GM12874 (cell line): Measurements from ENCODE around the gene DCDC2B.

ENCODE experiments used
- TF ChIP-seq, protein P1 (sequence below): IDR thresholded peaks from 2 replicates; pipeline ENCODE4 v1.5.1; 2011; ENCODE audit warnings: low read depth, mild to moderate bottlenecking, control low read depth, low read length, moderate library complexity; ENCODE audit not compliant: insufficient read depth

The DCDC2B gene

DNA sequence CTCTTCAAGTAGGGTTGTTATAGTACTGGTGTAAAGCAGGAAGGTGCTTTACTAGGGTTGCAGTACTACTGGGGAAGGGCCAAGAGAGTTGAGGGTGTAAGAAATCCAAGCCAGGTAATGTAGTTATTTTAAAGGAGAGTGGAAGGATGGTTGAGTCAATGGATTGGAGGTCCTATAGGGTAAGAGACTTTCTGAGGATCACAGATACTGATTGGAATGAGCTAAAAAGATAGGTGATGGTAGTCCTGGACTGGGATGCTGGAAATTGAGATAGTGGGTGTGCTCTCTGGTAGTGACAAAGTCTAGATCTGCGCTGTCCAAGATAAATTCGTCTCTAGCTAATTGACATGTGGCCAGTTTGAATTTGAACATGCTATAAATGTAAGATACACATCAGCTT is 22.4 kb upstream of the DCDC2B start:
- TF ChIP-seq, protein P1, sequence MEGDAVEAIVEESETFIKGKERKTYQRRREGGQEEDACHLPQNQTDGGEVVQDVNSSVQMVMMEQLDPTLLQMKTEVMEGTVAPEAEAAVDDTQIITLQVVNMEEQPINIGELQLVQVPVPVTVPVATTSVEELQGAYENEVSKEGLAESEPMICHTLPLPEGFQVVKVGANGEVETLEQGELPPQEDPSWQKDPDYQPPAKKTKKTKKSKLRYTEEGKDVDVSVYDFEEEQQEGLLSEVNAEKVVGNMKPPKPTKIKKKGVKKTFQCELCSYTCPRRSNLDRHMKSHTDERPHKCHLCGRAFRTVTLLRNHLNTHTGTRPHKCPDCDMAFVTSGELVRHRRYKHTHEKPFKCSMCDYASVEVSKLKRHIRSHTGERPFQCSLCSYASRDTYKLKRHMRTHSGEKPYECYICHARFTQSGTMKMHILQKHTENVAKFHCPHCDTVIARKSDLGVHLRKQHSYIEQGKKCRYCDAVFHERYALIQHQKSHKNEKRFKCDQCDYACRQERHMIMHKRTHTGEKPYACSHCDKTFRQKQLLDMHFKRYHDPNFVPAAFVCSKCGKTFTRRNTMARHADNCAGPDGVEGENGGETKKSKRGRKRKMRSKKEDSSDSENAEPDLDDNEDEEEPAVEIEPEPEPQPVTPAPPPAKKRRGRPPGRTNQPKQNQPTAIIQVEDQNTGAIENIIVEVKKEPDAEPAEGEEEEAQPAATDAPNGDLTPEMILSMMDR: no peak

DNA sequence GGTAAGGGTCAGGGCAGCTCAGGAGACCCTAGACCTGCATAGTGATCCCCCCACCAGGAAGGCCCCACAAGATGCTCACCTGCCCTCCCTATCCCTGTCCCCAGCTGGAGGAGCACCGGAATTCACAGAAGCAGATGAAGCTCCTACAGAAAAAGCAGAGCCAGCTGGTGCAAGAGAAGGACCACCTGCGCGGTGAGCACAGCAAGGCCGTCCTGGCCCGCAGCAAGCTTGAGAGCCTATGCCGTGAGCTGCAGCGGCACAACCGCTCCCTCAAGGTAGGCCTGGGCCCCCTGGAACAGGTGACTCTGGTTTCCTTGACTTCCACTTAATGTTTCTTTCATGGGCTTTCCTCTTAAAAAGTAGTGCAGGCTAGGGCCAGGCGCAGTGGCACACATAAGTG is 21.0 kb upstream of the DCDC2B start:
- TF ChIP-seq, protein P1: no peak

DNA sequence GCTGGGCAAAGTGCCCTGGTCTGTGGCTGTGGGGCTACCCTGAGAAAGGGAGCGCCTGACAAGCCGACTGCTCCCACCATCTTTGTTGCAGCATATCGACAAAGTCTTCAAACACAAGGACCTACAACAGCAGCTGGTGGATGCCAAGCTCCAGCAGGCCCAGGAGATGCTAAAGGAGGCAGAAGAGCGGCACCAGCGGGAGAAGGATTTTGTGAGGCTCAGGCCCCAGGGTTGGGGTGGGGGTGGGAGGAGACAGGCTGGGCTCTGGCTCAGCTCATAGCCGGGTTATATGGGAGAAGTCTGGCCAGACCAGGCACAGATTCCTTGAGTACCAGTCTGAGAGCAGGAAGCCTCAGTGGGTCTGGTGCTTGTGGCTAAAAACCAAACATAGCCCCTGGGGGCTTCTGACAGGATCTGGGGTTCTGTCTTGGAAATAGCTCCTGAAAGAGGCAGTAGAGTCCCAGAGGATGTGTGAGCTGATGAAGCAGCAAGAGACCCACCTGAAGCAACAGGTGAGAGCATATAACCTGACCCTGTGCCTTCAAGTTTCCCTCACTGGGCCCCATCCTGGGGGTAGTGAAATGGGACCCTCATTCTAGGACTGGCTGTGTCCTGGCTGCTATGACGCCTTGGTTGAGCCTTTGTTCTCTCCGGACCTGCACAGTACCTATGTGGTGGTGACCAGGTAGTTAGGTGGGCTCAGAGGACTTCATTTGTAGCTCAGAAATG is 16.5 kb upstream of the DCDC2B start:
- TF ChIP-seq, protein P1: no peak

DNA sequence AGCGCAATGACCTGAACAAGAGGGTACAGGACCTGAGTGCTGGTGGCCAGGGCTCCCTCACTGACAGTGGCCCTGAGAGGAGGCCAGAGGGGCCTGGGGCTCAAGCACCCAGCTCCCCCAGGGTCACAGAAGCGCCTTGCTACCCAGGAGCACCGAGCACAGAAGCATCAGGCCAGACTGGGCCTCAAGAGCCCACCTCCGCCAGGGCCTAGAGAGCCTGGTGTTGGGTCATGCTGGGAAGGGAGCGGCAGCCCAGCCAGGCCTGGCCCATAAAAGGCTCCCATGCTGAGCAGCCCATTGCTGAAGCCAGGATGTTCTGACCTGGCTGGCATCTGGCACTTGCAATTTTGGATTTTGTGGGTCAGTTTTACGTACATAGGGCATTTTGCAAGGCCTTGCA is 13.9 kb upstream of the DCDC2B start:
- TF ChIP-seq, protein P1: no peak

DNA sequence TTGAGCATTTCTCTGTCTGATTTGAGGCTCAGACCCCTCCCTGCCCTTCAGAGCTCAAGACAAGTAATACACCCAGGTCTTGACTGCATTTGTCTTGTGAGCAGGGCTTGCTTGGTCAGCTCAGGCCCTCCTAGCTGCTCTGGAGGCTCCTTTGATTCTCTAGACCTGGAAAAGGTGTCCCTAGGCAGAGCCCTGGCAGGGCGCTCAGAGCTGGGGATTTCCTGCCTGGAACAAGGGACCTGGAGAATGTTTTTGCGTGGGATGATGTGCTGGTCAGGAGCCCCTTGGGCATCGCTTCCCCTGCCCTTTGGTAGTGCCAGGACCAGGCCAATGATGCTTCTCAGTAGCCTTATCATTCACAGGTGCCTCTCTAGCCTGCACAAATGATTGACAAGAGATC is 13.4 kb upstream of the DCDC2B start:
- TF ChIP-seq, protein P1: no peak

DNA sequence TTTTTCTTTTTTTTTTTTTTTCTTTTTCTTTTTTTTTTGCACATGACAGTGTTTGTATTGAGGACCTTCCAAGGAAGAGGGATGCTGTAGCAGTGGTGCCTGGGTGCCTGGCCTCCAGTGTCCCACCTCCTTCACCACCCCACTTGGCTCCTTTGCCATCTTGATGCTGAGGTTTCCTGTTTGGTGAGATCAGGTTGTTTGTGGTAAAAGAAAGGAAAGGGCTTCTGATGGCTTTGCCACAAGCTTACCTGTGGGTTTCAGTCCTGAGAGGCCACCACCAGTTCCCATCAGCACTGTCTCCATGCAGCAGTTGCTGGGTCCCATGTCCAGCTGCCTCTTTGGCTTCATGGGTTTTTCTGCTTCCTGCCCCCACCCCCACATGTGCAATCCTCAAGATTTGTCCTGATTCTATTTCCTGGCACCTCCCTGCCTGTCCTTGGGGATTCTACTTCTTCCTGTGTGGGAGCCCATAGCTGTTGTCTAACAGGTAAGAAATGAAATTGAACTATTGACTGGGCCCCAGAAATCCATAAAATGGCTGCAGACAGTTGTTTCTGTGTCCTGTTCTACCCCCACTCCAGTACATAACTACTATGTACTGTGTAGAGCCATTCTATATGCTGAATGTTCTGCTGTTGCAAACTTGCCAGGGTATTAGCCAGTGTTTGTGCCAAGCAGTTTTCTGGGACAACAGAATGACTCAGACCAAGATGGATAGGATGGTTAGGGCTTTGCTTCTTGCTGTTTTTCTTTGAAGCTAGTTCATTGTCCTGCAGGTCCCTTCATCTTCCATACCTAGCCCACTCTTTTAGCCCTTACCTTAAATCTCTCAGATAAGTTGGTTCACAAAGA is 12.7 kb upstream of the DCDC2B start:
- TF ChIP-seq, protein P1: no peak

DNA sequence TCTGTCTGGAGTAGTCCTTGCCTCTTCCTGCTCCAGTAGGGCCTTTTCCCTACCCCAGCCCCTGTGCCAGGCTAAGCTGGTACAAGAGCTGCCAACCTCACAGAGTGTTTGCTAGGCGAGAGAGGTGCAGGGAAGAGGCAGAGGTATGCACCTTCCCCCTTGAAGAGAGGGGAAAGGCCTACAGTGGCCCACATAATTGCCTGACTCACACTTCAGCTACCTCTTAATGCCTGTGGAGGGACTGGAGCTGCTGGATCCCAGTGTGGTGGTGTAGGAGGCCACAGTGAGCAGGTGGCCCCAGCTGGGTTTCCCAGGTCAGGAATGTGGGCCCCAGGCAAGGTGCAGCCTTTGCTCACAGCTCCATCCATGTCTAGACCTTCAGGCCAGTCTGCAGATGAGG is 11.8 kb upstream of the DCDC2B start:
- TF ChIP-seq, protein P1: no peak
